ENCODE measurements around the gene GPNMB.

GPNMB gene

DNA sequence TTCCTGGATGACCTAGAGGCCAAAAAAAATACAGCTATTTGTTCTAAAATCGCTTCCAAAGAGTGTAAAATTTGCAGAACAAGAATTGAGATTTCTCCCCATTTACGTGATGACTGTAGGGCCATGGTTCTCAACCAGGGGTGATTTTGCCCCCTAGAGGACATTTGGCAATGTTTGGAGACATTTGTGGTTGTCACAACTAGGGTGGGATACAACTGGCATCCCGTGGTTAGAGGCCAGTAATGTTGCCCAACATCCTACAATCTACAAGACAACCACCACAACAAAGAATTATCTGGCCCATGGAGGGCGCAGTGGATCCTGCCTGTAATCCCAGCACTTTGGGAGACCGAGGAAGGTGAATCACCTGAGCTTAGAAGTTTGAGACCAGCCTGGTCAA is 29.8 kb downstream of the GPNMB start:
- DNase-seq: no peak

DNA sequence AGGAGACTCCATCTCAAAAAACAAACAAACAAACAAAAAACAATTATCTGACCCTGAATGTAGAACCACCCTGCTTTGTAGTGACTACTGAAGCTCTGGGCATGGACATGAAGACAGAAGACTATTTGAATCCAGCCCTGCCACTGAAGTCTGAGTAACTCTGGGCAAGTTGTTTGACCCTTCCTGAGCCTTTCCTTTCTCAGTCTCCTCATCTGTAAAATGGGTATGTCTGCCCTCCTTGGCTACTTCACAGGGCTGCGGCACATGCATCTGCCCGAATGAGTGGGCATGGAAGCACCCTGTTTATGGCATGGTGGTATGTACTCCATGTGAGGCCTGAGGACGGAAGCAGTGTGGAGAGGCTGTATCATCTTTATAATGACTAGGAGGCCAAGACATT is 30.4 kb downstream of the GPNMB start:
- no peak for DNase-seq

GRCh38 chr7:23277359-23277989 is 30.9 kb downstream of the GPNMB start:
- no peak for DNase-seq

- DNase-seq: no peak
These were observed 33.4 kb downstream of the GPNMB start for GRCh38 chr7:23279819-23280525.

DNA sequence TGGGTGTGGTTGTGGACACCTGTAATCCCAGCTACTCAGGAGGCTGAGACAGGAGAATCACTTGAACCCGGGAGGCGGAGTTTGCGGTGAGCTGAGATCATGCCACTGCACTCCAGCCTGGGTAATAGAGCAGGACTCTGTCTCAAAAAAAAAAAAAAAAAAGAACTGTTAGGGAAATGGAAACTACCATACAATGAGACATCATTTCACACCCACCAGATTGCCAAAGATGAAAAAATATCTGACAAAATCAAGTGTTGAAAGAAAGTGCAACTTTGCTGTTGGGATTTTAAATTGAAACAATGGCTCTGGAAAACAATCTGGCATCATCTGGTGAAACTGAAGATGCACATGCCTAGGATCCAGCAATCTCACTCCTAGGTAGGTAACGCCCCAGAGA is 36.5 kb downstream of the GPNMB start:
- no peak for DNase-seq

GRCh38 chr7:23284871-23285270 is 38.3 kb downstream of the GPNMB start:
- DNase-seq: no peak

- DNase-seq: no peak
These were observed 39.4 kb downstream of the GPNMB start for GRCh38 chr7:23285657-23286646.

DNA sequence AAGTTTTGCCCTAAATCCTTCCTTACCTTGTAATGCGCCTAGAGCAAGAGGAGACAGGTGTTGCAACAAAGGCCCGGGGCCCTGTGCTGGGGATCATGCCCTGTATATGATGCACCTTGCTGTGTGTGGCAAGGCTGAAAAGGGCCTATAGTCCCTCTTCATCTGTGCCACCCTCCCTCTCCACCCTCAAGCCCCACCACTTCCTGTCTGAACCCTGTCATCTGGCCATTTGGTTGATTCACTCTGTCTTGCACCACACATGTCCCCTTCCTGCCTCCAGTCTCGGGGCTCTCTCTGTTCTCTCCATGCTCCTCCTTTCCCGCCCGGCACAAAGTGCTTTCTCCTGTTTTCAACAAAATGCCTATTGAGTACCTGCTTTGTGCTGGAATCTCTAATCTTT is 41.0 kb downstream of the GPNMB start:
- DNase-seq: no peak

DNA sequence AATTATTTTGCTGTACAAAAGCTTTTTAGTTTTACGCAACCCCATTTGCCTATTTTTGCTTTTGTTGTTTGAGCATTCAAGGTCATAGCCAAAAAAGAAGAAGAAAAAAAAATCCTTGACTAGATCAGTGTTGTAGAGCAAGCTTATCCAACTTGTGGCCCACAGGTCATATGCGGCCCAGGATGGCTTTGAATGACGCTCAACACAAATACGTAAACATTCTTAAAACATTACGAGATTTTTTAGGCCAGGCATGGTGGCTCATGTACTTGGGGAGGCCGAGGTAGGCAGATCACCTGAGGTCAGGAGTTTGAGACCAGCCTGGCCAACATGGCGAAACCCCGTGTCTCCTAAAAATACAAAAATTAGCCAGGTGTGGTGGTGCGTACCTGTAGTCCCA is 44.4 kb downstream of the GPNMB start:
- no peak for DNase-seq

- DNase-seq: no peak
These were observed 45.5 kb downstream of the GPNMB start for GRCh38 chr7:23291957-23292560.

DNA sequence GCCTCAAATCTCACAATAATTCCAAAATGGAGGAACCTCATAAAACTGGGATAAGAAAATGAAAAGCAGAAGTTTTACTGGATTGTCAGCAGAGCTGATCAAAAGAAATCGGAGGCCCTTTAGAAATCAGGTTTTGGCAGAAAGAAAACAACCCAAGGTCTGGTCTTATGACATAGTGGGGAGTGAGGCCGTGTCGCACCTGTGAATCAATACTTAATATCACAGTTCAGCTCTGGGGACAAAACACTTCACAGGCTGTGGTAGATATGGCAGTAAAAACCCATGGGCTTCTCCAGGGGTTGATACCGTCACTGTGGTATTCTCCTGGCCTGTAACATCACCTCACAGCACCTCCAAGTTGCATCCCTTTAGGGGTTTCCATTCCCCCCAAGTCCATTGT is 46.0 kb downstream of the GPNMB start:
- DNase-seq: no peak

DNA sequence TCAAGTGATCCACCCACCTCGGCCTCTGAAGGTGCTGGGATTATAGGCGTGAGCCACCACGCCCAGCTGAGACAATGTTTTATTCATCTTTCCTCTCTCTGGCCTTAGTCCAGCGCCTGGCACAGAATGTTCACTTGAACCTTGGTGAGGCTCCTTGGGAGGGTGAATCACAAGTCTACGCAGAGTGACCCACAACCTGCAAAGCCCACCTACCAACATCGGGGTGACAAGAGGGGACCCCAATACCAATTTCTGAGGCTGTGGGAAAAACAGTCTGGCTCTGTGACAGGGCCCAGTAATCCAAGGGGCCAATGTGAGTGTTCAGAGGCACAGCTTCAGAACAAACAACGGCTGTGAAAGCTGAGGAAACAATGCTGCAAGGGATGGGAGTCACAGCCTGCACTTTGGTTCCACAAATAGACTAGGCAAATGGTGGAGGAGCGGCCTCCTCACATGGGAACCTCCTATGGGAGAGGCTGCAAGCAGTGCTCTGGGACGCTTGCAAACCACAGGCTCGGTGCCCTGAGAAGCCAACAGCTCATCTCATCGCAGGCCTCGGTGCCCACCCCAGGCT is 47.0 kb downstream of the GPNMB start:
- no peak for DNase-seq

DNA sequence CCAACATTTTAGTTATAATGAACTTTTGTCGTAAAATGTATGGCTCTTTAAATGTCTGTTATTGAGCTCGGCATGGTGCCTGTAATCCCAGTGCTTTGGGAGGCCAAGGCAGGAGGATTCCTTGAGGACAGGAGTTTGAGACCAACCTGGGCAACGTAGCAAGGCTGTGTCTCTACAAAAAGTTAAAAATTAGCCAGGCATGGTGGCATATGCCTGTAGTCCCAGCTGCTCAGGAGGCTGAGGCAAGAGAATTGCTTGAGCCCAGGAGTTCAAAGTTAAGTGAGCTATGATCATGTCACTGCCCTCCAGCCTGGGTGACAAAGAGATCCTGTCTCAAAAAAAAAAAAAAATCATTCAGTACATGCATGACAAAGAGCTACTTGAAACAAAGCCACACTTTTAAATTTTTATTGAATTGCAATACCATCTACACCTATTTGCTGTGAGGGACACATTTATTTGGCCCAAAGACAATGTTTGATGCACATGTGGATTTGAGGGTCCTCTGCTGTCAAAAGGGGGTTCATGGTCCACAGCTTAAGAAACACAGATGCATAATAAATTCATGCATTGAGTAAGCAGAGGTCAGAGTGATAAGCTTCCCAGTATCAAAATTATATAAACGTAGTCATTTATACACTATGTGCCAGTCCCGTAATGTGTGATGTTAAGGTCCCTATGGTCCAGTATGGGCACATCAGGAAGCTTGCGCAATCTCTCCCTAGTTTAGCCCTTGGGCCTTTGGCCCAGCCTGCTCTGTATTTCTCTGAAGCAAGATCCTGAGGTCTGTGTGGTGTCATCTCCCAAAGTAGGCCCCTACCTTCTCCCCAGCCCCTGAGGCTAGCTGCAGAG is 48.2 kb downstream of the GPNMB start:
- DNase-seq: no peak

DNA sequence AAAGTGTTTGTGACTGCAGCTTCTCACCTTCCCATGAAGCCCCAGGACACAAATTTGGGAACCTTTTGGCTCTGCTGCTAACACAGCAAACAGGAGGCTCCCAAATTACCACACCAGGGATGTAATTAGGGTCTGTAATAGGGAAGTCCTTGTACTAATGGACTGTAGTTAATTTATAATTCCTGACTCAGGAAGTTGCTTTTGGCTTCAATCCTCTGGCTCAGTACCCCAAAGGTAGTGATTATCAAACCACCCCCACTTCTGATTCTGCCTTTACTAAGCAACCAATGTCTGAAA is 48.8 kb downstream of the GPNMB start:
- DNase-seq: no peak

- peak; percentile 33 for DNase-seq
These were observed 51.7 kb downstream of the GPNMB start for GRCh38 chr7:23298141-23298881.

- DNase-seq: peak; percentile 96
These were observed 52.6 kb downstream of the GPNMB start, which contains the start of gene MALSU1 for GRCh38 chr7:23298885-23299769. Gene MALSU1, plus strand, starts transcription at chr7:23299339. Its CDS starts 14 bp downstream, at chr7:23299353.

GRCh38 chr7:23299770-23300300 is 53.3 kb downstream of the GPNMB start:
- DNase-seq: no peak

DNA sequence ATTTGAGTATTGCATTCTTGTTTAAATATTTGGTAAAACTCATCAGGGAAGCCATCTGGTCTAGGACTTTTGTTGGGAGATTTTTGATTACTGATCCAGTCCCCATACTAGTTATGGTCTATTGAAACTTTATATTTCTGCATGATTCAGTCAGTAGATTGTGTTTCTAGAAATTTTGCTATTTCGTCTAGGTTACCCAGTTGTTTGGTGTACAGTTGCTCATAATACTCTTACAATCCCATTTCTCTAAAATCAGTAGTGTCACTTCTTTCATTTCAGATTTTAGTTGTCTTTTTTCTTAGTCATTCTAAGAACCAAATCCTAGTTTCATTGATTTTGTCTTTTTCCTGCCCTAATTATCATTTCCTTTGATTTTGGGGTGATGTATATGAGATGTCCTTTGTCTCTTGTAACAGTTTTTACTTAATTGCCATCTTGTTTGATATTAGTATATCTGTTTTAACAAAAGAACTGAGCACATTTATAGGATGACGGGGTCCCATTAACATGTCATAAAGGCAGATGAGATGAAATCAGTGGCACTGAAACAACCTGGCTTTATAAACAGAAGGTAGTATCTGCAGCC is 60.5 kb downstream of the GPNMB start:
- no peak for DNase-seq

DNA sequence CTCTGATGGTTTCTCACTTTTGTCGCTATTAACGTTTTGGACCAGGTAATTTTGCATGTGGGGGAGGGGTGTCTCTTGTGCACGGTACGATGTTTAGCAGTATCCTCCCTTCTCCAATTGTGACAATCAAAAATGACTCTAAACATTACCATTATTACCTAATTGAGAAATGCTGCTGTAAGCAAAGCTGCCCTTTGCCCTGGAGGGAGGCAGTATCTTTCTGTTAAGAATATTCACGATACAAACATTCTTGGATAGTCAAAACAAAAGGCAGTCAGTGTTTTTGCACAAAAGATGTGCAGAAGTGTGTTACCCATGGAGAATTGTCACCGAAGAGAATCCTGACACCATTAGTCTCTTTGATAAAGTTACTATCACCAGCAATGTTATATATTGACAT is 62.2 kb downstream of the GPNMB start:
- DNase-seq: no peak
